ENCODE results near the gene GJB2. TPM values are rescaled to one million over a fixed set of nuclear protein-coding genes. Genes with fewer than 3 reads are reported as not detected.
A peak's percentile ranks its signal among the peaks of the same experiment; 100 is the strongest.

GJB2 gene
- total RNA-seq, 3 donors from 2014 or later: 18.1 to 45.4 (median 42.9) TPM

- ATAC-seq (peak; percentile 18), DNase-seq (peak; percentile 50 to 64 (median 54))
- H3K36me3 ChIP-seq (ENCODE audit: low read depth): no peaks in the 10 kb centered on the region
- intact Hi-C loops (cut with DNase I, micrococcal nuclease): no loop called here
- TF ChIP-seq CTCF (IDR thresholded peaks at IDR 0.05): no peak
- peaks cover 18% of the 10 kb centered on the region for H3K4me1 ChIP-seq (ENCODE audit: low read depth)
- H3K9me3 ChIP-seq: no peaks in the 10 kb centered on the region
- H3K4me3 ChIP-seq: no peak overlapping the region
These were observed 3.8 kb downstream of the GJB2 start for GRCh38 chr13:20188667-20189553.

- TF ChIP-seq CTCF (IDR thresholded peaks at IDR 0.05): no peak
- no peak for ATAC-seq
- intact Hi-C loops (cut with DNase I, micrococcal nuclease): no loop called here
- no peak for DNase-seq
- no peaks in the 10 kb centered on the region for H3K36me3 ChIP-seq (ENCODE audit: low read depth)
- peaks cover 9% of the 10 kb centered on the region for H3K4me1 ChIP-seq (ENCODE audit: low read depth)
- no peaks in the 10 kb centered on the region for H3K9me3 ChIP-seq
- no peak overlapping the region for H3K4me3 ChIP-seq
These were observed 6.0 kb downstream of the GJB2 start for GRCh38 chr13:20186771-20187170.

GRCh38 chr13:20185366-20186056 is 7.2 kb downstream of the GJB2 start:
- Histone ChIP-seq H3K36me3 (ENCODE audit: low read depth) (no peaks in the 10 kb centered on the region), H3K4me3 (no peak overlapping the region), H3K9me3 (no peaks in the 10 kb centered on the region), H3K4me1 (ENCODE audit: low read depth) (peaks cover 5% of the 10 kb centered on the region)
- ATAC-seq: no peak
- no peak for DNase-seq
- intact Hi-C loops (cut with DNase I, micrococcal nuclease): no loop called here
- TF ChIP-seq CTCF (IDR thresholded peaks at IDR 0.05): no peak

- Histone ChIP-seq H3K4me3 (no peak overlapping the region), H3K36me3 (ENCODE audit: low read depth) (no peaks in the 10 kb centered on the region), H3K4me1 (ENCODE audit: low read depth) (no peaks in the 10 kb centered on the region), H3K9me3 (no peaks in the 10 kb centered on the region)
- peak; percentile 67 for TF ChIP-seq CTCF (IDR thresholded peaks at IDR 0.05)
- intact Hi-C loops (cut with DNase I, micrococcal nuclease): no loop called here
- DNase-seq (peak in 1 of 3 donors; percentile 43), ATAC-seq (peak; percentile 92)
These were observed 10.4 kb downstream of the GJB2 start for GRCh38 chr13:20182231-20182846.

GRCh38 chr13:20181188-20181587 is 11.6 kb downstream of the GJB2 start:
- intact Hi-C loops (cut with DNase I, micrococcal nuclease): no loop called here
- no peak for TF ChIP-seq CTCF (IDR thresholded peaks at IDR 0.05)
- H3K4me1 ChIP-seq (ENCODE audit: low read depth): no peaks in the 10 kb centered on the region
- ATAC-seq (no peak), DNase-seq (no peak)
- no peaks in the 10 kb centered on the region for H3K36me3 ChIP-seq (ENCODE audit: low read depth)
- H3K9me3 ChIP-seq: no peaks in the 10 kb centered on the region
- H3K4me3 ChIP-seq: no peak overlapping the region

Data from mucosa of descending colon (tissue), 3 donors.